Activated naive CD8-positive, alpha-beta T cell treated with anti-CD3 and anti-CD28 coated beads for 36 hours (primary cell): ENCODE results near the gene SUGT1. TPM values are rescaled to one million over a fixed set of nuclear protein-coding genes. Genes with fewer than 3 reads are reported as not detected.
A peak's percentile ranks its signal among the peaks of the same experiment; 100 is the strongest.
"Not testable (repeated sequence)": the region's sequence is repeated elsewhere in the genome, so short reads cannot be mapped to it uniquely, and the experiment has no call there.

Source experiments
- DNase-seq: peaks from one replicate; pipeline ENCODE4 v3.0.0; 2021
- H3K27ac Mint-ChIP-seq: one replicate; pipeline ENCODE4 v1.8.0; 2022; ENCODE audit warnings: mild to moderate bottlenecking, moderate library complexity, mixed read lengths
- H3K27me3 Mint-ChIP-seq: one replicate; pipeline ENCODE4 v1.8.0; 2022; ENCODE audit warnings: mild to moderate bottlenecking, mixed read lengths
- H3K36me3 Mint-ChIP-seq: one replicate; pipeline ENCODE4 v1.8.0; 2021; ENCODE audit warnings: mild to moderate bottlenecking, mixed read lengths
- H3K4me1 Mint-ChIP-seq: one replicate; pipeline ENCODE4 v1.8.0; 2021; ENCODE audit warnings: mixed read lengths
- H3K4me3 Mint-ChIP-seq: one replicate; pipeline ENCODE4 v1.8.0; 2022; ENCODE audit warnings: mild to moderate bottlenecking, moderate library complexity, mixed read lengths
- H3K9me3 Mint-ChIP-seq: one replicate; pipeline ENCODE4 v1.8.0; 2022; ENCODE audit warnings: mixed read lengths
- total RNA-seq, 2 experiments: library from RNA; stranded (reverse); gene quantifications; one replicate each; pipeline ENCODE4 v1.2.3, GENCODE V29; 2021

SUGT1 gene
- total RNA-seq, 2 experiments from 2014 or later: 63.6 TPM

DNA sequence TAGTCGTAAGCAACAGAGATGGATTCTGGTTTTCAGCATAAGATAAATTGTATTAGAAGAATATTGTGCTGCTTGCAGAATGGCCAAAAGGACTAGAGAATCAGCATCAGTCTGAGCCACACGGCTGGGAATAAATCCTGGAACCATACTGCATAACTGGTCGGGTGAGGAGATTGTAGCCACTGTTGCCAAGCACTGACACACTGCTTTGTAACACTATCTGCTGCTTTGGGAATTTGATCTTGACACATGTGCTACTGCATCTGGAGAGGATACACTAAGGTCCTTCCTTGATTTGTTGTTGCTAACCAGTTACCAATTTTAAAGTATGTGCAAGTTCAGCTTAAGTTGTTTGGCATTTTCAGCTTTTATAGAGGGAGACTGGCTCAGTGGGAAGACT is 8.5 kb upstream of the SUGT1 start:
- Mint-ChIP-seq H3K4me3 (no peak overlapping the region), H3K4me1 (no peaks in the 10 kb centered on the region), H3K36me3 (peaks cover 23% of the 10 kb centered on the region), H3K27me3 (no peaks in the 10 kb centered on the region), H3K27ac (no peak overlapping the region), H3K9me3 (no peaks in the 10 kb centered on the region)
- DNase-seq: no peak

DNA sequence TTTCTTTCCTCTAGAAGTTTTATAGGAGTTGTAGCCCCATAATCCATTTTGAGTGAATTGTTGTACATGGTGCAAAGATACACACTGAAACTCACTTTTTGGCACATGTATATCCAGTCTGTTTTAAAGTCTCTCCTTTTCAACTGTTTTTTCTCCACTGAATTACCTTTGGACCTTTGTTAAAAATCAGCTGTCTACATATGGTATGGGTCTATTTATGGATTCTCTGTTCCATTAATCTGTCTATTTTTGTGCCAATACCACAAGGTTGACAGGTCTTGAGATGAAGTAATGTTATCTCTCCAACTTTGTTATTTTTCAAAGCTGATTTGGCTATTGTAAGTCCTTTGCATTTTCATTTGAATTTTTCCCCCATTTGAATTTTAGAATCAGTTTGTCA is 5.7 kb upstream of the SUGT1 start:
- Mint-ChIP-seq H3K4me1 (peaks cover 9% of the 10 kb centered on the region), H3K36me3 (peaks cover 33% of the 10 kb centered on the region), H3K27ac (no peak overlapping the region), H3K4me3 (no peak overlapping the region), H3K27me3 (no peaks in the 10 kb centered on the region), H3K9me3 (no peaks in the 10 kb centered on the region)
- no peak for DNase-seq

GRCh38 chr13:52650731-52651130 is 1.9 kb upstream of the SUGT1 start:
- H3K4me3 Mint-ChIP-seq: no peak overlapping the region
- H3K36me3 Mint-ChIP-seq: peaks cover 22% of the 10 kb centered on the region
- H3K4me1 Mint-ChIP-seq: peaks cover 17% of the 10 kb centered on the region
- H3K27ac Mint-ChIP-seq: peak overlapping the region; percentile 73
- H3K27me3 Mint-ChIP-seq: no peaks in the 10 kb centered on the region
- DNase-seq: no peak
- H3K9me3 Mint-ChIP-seq: no peaks in the 10 kb centered on the region

DNA sequence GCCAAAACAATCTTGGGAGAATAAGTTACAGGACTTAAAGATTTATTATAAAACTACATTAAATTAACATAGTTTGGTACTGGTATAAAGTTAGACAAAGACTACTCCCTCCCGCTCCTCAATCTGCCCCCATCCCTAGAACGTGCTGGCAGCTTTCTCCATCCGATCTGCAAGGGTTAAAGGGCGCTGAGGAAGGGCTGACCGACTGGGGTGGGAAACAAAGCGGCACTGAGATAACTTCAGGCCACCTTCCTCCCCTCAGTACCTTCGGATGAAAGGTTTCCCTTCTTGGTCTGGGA is 790 bp upstream of the SUGT1 start:
- H3K4me3 Mint-ChIP-seq: no peak overlapping the region
- no peaks in the 10 kb centered on the region for H3K9me3 Mint-ChIP-seq

GRCh38 chr13:52652980-52653303 is 306 bp downstream of the SUGT1 start:
- H3K9me3 Mint-ChIP-seq: no peaks in the 10 kb centered on the region

More for the DNA sequence above, 790 bp upstream of the SUGT1 start:
- Mint-ChIP-seq H3K4me1 (peaks cover 17% of the 10 kb centered on the region), H3K27me3 (no peaks in the 10 kb centered on the region), H3K36me3 (peaks cover 22% of the 10 kb centered on the region), H3K27ac (no peak overlapping the region)
- DNase-seq: no peak

DNA sequence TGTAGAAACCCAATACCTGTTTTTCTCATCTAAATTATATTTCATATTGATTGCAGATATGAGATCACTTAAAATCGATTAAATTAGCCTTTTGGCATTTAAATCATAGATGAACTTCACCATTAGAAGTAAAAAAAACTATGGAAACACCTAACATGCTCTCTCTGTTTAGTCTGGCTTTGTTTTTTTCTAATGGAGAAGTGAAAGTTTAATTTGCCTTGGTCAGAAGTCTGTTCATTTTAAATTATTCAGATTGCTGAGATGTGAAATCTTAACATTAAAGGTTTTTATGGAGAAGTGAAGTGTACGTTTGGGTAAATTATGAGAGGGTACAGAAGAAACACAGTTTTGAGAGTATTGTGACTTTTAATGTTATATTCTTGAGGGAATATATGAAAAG is 6.7 kb downstream of the SUGT1 start:
- H3K9me3 Mint-ChIP-seq: no peaks in the 10 kb centered on the region
- peaks cover 10% of the 10 kb centered on the region for H3K36me3 Mint-ChIP-seq
- H3K4me3 Mint-ChIP-seq: no peak overlapping the region
- no peaks in the 10 kb centered on the region for H3K27me3 Mint-ChIP-seq
- no peak overlapping the region for H3K27ac Mint-ChIP-seq
- H3K4me1 Mint-ChIP-seq: peaks cover 8% of the 10 kb centered on the region
- DNase-seq: no peak

More at GRCh38 chr13:52652980-52653303, 306 bp downstream of the SUGT1 start:
- no peak overlapping the region for H3K27ac Mint-ChIP-seq
- no peak for DNase-seq
- H3K4me3 Mint-ChIP-seq: no peak overlapping the region
- H3K27me3 Mint-ChIP-seq: no peaks in the 10 kb centered on the region
- H3K36me3 Mint-ChIP-seq: peaks cover 22% of the 10 kb centered on the region
- H3K4me1 Mint-ChIP-seq: peaks cover 17% of the 10 kb centered on the region

DNA sequence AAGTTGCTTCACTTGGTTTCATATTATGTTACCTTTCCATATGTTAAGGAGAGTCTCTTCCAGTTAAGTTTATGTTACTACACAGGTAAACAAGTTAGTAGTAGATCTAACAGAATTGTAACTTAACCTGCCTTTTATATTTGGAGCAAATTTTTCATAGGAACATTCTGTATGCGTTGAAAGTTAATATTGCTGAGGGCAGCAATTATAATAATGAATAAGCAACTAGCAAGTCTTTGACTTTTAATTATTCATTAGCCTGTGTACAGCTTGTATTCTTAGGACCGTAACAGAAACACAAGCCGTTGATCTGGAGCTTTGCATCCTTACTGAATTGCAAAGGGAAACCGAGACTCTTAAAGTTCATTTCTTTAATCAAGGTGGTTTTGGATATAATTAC is 11.6 kb downstream of the SUGT1 start:
- Mint-ChIP-seq H3K4me3 (no peak overlapping the region), H3K27me3 (no peaks in the 10 kb centered on the region), H3K36me3 (peaks cover 18% of the 10 kb centered on the region), H3K27ac (no peak overlapping the region), H3K9me3 (no peaks in the 10 kb centered on the region), H3K4me1 (peaks cover 5% of the 10 kb centered on the region)
- DNase-seq: no peak

DNA sequence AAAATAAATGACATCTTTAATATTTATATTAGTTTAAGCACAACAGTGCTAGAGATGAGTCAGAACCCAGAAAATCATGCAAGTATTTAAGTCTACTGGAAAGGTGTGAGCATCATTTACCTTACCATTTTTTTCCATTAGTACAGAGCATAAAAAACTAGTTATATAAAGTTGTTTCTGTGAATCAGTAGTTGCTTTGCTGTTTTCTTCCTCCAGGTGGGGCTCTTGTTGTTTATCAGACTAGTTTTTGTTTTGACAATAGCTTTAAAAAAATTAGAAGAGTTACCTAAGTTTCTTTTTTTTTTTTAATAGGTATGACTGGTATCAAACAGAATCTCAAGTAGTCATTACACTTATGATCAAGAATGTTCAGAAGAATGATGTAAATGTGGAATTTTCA is 12.7 kb downstream of the SUGT1 start:
- no peak overlapping the region for H3K27ac Mint-ChIP-seq
- peaks cover 13% of the 10 kb centered on the region for H3K36me3 Mint-ChIP-seq
- H3K27me3 Mint-ChIP-seq: no peaks in the 10 kb centered on the region
- H3K4me1 Mint-ChIP-seq: peaks cover 2% of the 10 kb centered on the region
- H3K9me3 Mint-ChIP-seq: no peaks in the 10 kb centered on the region
- no peak overlapping the region for H3K4me3 Mint-ChIP-seq
- no peak for DNase-seq

- Mint-ChIP-seq H3K27me3 (no peaks in the 10 kb centered on the region), H3K27ac (no peak overlapping the region), H3K4me3 (no peak overlapping the region), H3K36me3 (peaks cover 8% of the 10 kb centered on the region), H3K4me1 (peaks cover 16% of the 10 kb centered on the region), H3K9me3 (no peaks in the 10 kb centered on the region)
- DNase-seq: no peak
Observed at GRCh38 chr13:52669677-52670076, 17.0 kb downstream of the SUGT1 start.

- Mint-ChIP-seq H3K9me3 (no peaks in the 10 kb centered on the region), H3K27ac (no peak overlapping the region), H3K4me1 (peaks cover 18% of the 10 kb centered on the region), H3K27me3 (no peaks in the 10 kb centered on the region), H3K36me3 (peaks cover 9% of the 10 kb centered on the region), H3K4me3 (no peak overlapping the region)
- no peak for DNase-seq
Observed at GRCh38 chr13:52670726-52671125, 18.1 kb downstream of the SUGT1 start.

DNA sequence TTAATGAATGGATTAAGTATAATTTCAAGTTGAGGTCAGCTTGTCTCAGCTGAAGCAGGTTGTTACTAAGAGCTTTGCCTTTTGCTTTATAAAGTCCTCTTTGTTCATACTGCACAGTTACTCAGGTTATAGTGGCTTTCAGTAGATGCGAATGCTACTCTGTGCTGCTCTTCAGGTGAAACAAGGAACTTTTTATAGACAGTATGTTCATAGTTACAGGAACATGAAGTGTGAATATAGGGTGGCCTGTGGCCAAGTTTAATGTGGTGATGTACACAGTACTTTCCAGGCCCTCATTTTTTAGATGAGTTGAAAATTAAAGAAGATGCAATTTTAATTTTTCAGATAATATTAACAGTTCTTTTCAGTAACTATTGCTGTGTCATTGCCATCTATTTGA is 20.8 kb downstream of the SUGT1 start:
- DNase-seq: no peak
- peaks cover 20% of the 10 kb centered on the region for H3K4me1 Mint-ChIP-seq
- H3K36me3 Mint-ChIP-seq: peaks cover 11% of the 10 kb centered on the region
- H3K4me3 Mint-ChIP-seq: no peak overlapping the region
- H3K9me3 Mint-ChIP-seq: no peaks in the 10 kb centered on the region
- no peak overlapping the region for H3K27ac Mint-ChIP-seq
- no peaks in the 10 kb centered on the region for H3K27me3 Mint-ChIP-seq

DNA sequence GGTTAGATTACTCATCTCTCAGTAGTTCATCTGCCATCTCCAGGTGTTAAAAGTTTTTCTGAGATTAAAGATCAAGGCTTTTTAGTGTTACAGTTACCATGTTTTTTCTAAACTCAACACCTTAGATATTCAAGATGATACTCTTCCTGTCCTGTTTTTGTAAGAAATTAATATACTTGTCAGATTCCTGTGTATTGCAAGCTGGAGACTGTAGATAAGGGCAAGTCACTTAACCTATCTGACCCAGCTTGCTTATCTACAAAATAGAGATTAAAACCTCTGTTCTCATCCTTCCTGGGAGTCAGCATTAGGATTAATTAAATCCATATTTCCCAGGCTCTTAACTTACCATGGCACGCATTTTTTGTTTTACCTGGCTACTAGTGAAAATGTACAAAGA is 25.2 kb downstream of the SUGT1 start:
- no peak for DNase-seq
- peaks cover 10% of the 10 kb centered on the region for H3K4me1 Mint-ChIP-seq
- H3K27ac Mint-ChIP-seq: no peak overlapping the region
- peaks cover 18% of the 10 kb centered on the region for H3K36me3 Mint-ChIP-seq
- no peaks in the 10 kb centered on the region for H3K9me3 Mint-ChIP-seq
- no peaks in the 10 kb centered on the region for H3K27me3 Mint-ChIP-seq
- no peak overlapping the region for H3K4me3 Mint-ChIP-seq

DNA sequence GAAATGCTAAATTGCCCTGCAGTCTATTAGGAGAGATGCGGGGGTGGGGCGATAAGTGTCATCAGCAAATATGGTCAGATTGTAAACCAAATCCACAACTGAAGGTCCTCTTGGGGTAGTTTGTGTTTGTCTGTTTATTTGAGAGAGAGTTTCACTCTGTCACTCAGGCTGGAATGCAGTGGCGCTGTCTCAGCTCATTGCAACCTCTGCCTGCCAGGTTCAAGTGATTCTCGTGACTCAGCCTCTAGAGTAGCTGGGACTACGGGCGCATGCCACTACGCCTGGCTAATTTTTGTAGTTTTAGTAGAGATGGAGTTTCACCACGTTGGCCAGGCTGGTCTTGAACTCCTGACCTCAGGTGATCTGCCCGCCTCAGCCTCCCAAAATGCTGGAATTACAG is 33.2 kb downstream of the SUGT1 start:
- H3K27me3 Mint-ChIP-seq, H3K4me3 Mint-ChIP-seq, H3K9me3 Mint-ChIP-seq, H3K27ac Mint-ChIP-seq, DNase-seq, H3K4me1 Mint-ChIP-seq: not testable (repeated sequence)
- peaks cover 31% of the 10 kb centered on the region for H3K36me3 Mint-ChIP-seq

DNA sequence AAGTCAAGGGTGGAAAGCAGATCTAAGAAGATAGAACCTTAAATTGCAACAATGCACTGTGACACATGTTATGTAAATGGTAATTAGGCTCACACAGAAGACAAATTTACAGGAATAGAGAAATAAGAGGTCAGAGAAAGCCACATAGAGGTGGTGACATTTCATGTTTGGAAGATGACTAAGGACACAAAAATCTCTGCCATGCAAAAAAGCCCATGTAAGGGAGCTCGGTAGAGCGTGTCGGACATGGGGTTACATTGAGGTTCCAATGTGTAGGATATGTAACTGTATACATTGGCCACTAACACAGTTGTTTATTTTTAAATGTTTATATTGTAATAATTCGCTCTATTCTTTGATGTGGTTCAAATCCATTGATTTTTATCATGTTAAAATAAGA is 33.7 kb downstream of the SUGT1 start:
- H3K9me3 Mint-ChIP-seq: no peaks in the 10 kb centered on the region
- no peaks in the 10 kb centered on the region for H3K27me3 Mint-ChIP-seq
- no peak overlapping the region for H3K4me3 Mint-ChIP-seq
- no peak for DNase-seq
- H3K4me1 Mint-ChIP-seq: peaks cover 5% of the 10 kb centered on the region
- H3K27ac Mint-ChIP-seq: no peak overlapping the region
- H3K36me3 Mint-ChIP-seq: peaks cover 31% of the 10 kb centered on the region

DNA sequence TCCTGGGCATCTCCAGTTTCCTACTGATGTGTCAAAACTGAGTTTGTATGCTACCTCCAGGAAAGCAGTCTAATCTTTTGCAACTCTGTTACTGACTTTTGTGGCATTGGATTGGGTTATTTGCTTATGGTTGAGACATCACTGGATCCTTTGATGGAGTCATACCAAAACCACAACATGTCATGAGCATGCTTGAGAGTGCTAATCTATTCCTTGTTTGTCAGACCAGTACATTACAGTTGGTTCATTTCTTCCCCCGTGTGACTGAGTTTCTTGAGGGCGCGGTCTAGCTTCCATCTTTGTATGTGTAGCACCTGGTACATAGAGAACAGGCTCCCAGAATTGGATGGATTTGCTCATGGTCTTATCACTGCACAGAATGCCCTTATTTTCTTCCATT is 43.2 kb downstream of the SUGT1 start:
- peaks cover 15% of the 10 kb centered on the region for H3K4me1 Mint-ChIP-seq
- no peaks in the 10 kb centered on the region for H3K27me3 Mint-ChIP-seq
- H3K27ac Mint-ChIP-seq: no peak overlapping the region
- peaks cover 18% of the 10 kb centered on the region for H3K36me3 Mint-ChIP-seq
- no peak for DNase-seq
- H3K9me3 Mint-ChIP-seq: no peaks in the 10 kb centered on the region
- H3K4me3 Mint-ChIP-seq: no peak overlapping the region

- Mint-ChIP-seq H3K27ac (no peak overlapping the region), H3K36me3 (peaks cover 14% of the 10 kb centered on the region), H3K4me1 (peaks cover 12% of the 10 kb centered on the region), H3K9me3 (no peaks in the 10 kb centered on the region), H3K27me3 (no peaks in the 10 kb centered on the region), H3K4me3 (no peak overlapping the region)
- DNase-seq: no peak
Observed at GRCh38 chr13:52696566-52696965, 43.9 kb downstream of the SUGT1 start.
